Choroid plexus epithelial cell (primary cell): Measurements from ENCODE around the gene GSDME.

Source experiments
- DNase-seq: peaks from one replicate; pipeline ENCODE4 v3.0.0-alpha.2; 2010; ENCODE audit warnings: low read depth
- H3K4me3 ChIP-seq: 2 replicates; pipeline ENCODE4 v1.5.1; 2011; ENCODE audit warnings: low read depth, mild to moderate bottlenecking, control low read depth, low read length, moderate library complexity
- TF ChIP-seq, protein P1 (sequence below): conservative IDR thresholded peaks from 2 replicates; pipeline ENCODE4 v1.5.1; 2011; ENCODE audit warnings: low read depth, mild to moderate bottlenecking, control low read depth, inconsistent platforms, low read length, moderate library complexity

GSDME gene

DNA sequence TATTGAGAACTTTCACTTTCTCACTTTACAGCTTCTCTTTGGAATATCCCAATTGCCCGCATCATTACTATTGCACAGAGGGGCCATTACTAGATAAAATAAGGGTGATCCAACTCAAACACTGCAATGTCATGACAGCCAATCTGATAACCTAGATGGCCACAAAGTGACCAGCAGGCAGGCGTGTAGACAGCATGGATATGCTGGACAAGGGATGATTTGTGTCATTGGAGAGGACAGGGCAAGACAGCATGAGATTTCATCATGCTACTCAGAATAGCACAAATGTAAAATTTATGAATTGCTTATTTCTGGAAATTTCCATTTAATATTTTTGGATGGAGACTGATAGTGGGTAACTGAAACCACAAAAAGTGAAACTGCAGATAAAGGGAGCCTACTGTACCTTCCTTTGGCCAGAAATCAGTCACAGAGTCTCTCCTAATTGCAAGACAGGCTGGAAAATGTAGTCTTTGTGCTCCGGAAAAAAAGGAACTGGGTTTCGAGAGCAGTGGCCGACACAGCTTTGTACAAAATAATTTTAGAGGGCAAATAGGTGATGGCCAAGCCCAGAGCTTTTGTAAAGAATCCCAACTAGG is 6.1 kb upstream of the GSDME start:
- TF ChIP-seq, protein P1, sequence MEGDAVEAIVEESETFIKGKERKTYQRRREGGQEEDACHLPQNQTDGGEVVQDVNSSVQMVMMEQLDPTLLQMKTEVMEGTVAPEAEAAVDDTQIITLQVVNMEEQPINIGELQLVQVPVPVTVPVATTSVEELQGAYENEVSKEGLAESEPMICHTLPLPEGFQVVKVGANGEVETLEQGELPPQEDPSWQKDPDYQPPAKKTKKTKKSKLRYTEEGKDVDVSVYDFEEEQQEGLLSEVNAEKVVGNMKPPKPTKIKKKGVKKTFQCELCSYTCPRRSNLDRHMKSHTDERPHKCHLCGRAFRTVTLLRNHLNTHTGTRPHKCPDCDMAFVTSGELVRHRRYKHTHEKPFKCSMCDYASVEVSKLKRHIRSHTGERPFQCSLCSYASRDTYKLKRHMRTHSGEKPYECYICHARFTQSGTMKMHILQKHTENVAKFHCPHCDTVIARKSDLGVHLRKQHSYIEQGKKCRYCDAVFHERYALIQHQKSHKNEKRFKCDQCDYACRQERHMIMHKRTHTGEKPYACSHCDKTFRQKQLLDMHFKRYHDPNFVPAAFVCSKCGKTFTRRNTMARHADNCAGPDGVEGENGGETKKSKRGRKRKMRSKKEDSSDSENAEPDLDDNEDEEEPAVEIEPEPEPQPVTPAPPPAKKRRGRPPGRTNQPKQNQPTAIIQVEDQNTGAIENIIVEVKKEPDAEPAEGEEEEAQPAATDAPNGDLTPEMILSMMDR = no peak
- H3K4me3 ChIP-seq = no peak overlapping the region
- no peak for DNase-seq

DNA sequence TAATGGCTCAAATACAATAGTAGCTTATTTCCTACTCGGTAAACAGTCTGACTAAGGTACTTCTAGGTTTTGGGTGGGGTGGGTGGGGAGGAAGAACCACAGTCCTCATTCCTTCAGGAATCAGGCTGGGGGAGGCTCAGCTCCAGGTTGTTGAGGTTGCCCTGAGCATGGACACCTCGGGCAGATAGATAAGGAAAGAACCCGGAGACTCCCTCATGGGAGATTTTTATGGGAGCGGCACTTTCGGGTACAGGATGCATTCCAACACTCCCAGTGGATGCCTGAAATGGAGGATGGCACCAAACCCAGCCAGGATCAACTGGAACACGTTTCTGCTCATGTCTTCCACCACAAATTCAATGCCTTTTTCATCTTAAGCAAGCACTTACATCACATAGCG is 5.5 kb upstream of the GSDME start:
- no peak for DNase-seq
- TF ChIP-seq, protein P1 = no peak
- H3K4me3 ChIP-seq = no peak overlapping the region

DNA sequence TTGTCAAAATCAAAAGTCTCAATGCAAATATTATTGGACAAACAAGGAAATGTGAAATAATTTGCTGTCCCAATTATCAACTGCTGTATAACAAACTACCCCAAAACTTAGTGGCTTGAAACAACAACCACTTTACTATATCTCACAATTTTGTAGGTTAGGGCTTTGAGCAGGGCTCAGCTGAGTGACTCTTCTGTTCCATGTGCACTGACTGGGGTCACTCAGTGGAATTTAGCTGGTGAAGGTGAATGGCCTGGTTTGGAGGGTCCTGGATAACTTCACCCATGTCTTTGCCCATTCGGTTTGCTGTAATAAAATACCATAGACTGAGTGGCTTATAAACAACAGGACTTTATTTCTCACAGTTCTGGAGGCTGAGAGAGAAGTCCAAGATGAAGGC is 3.7 kb upstream of the GSDME start:
- DNase-seq = no peak
- no peak overlapping the region for H3K4me3 ChIP-seq
- TF ChIP-seq, protein P1 = no peak

DNA sequence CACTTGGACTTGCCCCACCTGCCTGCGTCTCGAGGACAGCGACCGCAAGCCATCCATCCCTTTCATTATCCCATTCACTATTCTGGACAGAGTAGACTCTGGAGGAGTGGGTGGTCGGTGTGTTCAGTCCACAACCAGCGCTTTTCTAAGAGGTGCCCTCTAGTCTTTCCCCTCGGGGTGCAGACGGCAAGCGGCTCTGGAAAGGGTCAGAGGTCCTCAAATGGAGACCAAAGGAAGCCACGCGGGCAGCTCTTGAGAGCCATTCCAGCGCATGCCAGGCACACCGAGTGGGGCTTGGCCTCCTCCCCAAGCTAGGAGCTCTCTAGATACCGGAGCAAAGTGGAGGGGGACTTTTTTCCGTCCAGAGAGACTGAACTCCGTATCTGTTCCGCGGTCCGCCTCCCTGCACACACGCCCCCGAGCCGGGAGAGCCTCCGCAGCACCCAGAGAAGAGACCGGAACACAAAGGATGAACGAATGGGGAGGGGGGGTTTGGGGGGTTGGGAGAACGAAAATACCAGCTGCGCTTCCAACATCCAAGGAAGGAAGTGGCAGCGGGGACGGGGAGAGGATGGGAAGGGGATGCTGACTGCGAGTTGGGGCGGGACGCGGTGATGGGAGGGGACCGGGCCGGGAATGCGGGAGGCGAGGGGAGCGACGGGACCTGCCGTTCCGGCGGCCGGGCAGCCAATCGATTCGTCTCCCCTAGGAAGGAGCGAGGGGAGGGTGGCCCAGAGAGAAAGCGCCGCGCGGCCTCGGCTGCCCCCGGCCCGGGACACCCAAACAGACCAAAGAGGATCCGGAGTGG is 515 bp downstream of the GSDME start:
- TF ChIP-seq, protein P1 = no peak
- peak overlapping the region; percentile 75 for H3K4me3 ChIP-seq
- peak; percentile 50 for DNase-seq

DNA sequence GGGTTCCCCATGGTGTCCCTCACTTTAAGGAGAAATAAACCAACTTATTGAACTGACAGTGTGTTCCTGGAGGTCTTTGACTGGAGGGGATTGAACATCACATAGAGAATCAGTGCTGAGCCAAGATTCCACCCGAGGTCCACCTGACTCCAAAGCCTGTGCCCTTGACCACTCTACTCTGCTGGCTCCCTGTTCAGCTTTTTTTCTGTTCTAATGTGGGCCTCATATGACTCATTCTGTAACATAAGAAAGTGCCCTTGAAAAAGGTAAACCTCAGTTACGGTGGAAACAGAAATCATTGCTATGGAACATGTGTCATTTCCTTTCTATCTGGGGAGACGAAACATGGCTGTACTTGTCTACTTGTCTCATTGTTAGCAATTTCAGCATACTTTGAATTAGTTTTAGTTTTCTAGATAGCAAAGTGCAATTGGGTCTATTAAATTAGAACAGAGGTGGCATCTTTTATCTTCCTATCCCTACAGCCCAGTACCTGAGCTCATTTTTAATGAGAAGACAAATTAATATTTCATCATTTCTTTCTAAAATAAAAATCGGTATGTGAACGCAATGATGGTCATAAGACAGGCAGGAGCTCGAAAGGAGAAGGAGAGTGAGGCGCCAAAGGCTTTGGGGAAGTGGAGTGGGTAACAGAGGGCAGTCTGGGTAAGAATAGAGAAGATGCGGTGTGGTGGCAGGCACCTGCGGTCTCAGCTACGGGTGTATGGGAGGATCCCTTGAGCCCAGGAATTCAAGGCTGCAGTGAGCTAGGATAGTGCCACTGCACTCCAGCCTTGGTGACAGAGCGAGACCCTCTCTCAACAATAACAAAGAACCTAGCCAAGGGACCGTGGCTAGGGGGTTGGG is 1.5 kb downstream of the GSDME start:
- TF ChIP-seq, protein P1 = no peak
- DNase-seq = peak; percentile 69
- H3K4me3 ChIP-seq = no peak overlapping the region

DNA sequence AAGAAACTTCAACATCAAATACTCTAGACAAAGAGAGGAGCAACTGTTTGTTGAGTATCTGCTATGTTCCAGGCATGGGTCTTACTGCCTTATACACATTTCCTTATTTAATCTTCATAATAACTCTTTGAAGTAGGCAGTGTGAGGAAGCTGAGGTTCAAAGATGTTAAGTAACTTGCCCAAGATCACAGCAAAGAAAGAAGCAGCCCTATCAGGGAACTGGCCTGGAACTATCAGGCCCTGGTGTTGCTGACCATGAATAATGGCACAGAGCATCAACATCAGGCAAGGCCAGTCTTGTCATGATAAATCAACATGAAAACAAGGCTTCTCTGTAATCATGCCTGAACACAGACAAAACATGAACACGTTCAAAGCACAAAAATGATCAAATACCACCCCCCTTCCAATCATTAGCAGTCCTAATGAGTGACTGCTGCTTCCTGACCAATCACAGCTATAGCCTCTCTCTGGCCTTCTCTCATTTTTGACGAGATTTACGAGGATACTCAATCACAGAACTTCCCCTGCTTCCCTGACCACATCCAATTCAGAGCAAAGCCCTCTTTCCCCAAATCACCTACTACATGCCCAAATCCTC is 2.3 kb downstream of the GSDME start:
- TF ChIP-seq, protein P1 = no peak
- H3K4me3 ChIP-seq = no peak overlapping the region
- no peak for DNase-seq
